GM18511 (cell line): Measurements from ENCODE around the gene SNCAIP.

ENCODE experiments used
- ATAC-seq: cut with Tn5 transposase; IDR thresholded peaks from one replicate; pipeline ENCODE4 v1.9.1; 2021; ENCODE audit warnings: mild to moderate bottlenecking, moderate library complexity; ENCODE audit not compliant: unreplicated experiment

Gene SNCAIP

DNA sequence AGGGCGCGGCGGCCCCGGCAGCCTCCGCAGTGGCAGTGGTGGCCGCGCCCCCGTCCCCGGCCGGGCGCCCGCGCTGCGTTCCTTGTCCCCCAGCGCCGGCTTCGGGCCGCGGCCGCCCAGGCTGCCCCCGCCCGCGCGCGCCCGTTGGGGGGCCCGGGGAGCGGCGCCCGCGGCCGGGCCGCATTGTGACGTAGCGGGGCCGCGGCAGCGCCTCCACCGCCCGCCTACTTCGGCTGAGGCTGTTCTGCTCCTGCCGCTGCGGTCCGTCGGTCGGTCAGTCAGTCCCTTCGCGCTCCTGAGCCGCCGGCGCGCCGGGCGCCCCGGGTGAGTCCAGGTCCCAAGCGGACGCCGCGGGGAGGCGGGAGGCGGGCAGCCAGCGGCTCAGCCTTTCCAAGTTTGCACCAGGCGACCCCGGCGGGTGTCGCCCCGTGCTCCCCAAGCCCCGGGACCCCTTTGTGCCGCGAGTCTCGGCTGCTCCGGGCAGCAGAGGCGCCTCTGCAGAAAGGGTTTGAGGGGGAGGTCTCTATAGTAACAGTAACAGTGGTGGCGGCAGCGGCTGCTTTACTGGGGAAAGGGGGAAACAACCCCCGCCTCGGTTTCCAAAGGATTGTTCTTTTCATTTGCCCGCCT, at the start of gene SNCAIP:
Gene SNCAIP (plus strand): TSS at position 277 of the 630 bp plus-strand sequence. CDS start 78,898 bp downstream, outside the sequence.
- ATAC-seq: peak; percentile 61

- ATAC-seq: no peak
Measured at GRCh38 chr5:122263352-122264030, 48.5 kb upstream of the SNCAIP start.

DNA sequence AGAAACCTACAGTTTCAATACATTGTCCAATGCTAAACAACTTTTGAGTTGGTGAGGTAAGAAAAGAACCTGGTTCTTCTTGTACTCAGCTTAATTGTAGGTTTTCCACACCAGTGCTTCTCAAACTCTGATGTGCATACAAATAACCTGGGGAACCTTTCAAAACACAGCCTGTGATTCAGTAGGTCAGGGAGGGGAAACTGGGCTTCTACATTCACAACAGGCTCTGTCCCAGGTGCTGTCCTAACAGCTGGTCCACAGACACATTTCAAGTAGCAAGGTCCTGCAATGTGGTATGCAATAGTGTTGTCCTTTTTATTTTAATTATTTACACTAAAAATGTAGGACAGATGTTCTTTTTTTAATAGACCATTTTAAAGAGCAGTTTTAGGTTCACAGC, 47.4 kb upstream of the SNCAIP start:
- no peak for ATAC-seq

DNA sequence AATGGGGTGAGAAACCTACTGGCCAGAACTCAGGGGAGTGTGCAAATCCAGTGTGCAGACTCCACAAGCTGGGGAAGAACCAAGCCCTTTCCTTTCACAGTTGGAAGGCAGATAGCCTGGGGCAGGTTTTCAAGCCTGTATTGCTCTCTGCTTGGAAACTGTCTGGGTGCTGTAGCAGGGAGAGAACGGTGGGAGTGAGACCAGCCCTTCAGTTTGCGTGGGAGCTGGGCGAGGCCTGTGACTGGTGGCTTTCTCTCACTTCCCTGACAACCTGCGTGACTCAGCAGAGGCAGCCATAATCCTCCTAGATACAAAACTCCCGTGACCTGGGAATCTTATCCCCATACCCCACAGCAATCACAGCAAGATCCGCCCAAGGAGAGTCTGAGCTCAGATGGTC, 44.9 kb upstream of the SNCAIP start:
- no peak for ATAC-seq

- no peak for ATAC-seq
Measured at GRCh38 chr5:122273696-122274095, 38.3 kb upstream of the SNCAIP start.

GRCh38 chr5:122283592-122283991, 28.4 kb upstream of the SNCAIP start:
- ATAC-seq: no peak

DNA sequence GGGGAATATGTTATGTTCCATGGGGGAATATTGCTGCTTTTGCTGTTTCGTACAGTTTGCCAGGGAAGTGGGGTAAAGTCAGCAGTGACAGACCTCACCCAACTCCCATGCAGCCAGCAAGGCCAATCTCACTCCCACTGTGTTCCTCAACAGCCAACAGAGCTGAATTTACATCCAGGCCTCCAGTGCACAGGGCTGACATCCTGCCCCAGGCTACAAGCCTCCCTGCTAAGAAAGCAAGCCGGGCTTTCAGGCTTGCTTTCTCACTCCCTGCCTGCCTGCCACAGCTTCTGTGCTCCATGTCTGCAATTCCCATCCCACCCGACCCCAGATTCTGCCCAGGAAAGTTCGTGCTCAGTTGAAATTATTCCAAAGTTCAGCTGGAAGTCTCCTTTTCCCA, 25.5 kb upstream of the SNCAIP start:
- ATAC-seq: no peak

DNA sequence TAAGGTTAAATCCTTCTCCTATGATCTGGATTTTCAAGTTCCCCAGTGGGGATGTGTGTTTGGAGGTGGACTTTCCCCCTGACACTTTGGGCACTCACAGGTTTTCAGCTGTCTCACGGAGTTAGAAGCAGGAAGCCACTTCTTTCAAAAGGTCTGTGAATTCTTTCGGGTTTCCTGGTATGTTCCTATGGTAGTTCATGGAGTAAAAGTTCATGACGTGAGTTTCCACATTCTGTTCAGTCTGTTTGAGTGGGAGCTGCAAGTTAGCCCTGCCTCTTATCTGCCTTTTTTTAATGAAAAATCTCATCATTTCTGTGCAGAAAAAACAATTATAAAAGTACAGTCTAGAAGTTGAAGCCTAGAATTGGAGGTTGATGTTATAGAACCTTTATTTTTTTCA, 24.9 kb upstream of the SNCAIP start:
- no peak for ATAC-seq

DNA sequence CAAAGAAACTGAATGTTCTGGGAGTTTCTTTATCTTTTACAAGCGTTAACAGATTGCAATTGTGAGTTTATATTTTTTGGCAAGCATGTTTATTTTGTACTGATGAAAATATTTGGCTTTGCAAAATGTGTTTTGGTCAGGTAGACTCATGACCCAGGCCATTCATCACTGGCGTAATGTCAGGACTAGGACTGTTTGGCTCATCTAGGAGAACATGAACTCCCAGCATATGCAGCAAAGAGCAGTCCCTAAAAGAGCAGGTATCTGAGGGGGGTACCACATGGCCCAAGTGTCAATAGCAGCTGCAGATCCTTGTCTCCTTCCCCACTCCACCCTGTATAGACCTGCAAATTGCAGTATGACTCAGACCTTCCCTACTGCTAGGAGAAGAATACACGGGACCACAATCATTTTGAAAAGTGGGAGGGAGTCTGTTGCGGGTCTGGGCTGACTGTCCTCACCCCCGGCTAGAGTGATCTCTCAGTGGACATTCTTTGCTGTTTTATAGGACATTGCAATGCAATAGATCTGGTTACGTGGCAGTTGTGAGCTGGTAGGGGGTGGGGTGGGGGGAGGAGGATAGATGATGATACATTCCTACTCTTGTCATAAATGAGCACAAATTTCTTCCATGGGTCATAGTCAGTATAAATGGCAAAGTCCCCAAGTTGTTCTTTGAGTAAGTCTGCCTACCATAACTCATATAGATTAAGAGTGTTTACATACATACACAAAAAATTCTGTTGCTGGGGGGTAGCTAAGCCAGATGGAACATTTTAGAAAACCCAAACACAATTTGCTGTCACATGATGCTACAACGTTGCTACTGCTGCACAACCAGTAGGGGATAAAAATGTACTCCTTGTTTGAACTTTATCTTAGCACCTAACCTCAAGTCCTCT, 20.8 kb upstream of the SNCAIP start:
- ATAC-seq: no peak

DNA sequence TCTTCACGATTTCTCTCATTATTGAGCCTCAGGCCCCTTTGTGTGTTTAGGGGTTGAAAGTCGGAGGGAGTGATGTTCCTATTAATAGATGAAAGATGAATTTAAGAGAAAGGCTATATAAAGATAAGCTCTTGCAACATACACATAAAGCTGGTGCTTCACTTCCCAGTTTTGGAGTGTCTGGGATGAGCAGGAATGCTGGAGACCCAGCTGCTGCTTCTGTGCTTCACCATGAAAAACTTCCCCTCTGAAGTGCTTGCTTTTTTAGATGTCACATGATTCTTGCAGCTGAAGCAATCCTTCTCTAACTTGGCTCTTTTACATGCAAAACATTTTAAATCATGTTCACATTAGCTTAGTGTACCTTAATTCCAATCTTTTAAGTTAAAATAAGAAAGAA, 19.7 kb upstream of the SNCAIP start:
- no peak for ATAC-seq

DNA sequence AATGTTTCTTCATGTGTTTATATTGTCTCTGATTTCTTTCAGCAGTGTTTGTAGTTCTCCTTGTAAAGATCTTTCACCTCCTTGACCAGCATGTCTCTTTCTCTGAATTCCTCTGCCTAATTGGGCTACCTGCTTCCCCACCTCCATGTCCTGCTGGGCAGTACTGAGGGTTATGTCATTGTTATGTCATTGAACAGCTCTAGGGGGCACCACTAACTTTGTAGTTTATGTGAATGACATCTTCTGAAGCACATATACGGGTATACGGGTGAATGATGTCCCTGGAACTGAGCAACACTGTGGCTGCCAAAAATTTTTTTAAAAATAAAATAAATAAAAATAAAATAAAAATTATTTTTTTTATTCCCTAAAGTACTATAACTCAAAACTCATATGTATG, 16.9 kb upstream of the SNCAIP start:
- peak; percentile 25 for ATAC-seq

DNA sequence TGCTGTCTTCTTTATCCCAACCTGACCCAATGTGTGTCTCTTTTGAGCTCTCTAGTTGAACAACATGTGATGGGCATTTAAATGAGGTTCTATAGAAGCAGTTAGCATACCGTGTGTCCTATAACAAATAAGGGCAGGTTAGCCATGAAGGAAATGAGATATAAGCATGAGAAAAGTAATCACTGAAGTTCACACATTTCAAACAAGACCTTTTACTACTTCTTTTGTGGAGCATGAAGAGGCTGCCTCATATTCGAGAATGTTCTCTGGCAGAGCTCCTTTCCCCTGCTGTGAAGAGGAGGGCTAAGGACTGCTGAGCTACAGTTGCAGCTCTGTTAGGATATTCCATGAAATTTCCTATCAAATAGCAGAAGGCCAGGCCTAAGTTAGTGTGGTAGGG, 15.2 kb upstream of the SNCAIP start:
- ATAC-seq: no peak

DNA sequence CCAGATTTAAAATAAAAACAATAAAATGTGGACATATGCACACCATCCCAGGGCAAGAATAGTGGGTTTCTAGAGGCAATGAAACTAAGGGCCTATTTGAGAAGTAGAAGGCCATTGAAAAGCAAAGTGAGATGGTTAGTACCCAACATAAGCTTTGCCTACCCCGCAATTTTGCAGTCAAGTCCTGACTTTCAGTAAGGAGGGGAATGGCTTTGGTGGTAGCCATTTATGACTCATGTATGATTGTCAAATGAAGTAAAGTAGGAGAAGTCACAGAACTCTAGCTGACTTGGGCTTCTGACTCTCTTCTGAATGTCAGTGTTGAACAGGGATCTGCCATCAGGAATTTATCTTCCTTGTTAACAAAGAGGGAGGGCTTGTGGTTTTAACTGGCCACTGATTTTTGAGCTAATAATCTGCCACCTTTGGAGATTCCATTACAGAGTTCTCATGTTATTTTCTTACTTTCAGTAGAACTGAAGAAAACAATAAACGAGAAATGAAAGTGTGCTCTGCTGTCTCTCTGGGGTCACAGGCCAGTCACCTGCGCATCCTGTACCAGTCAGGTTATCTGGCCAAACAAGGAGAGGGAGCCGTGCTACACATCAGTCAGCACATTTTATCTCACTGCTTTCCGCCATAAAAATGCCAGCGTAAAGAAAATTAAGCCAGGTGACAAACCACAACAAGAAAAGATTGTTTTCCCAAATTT, 14.3 kb upstream of the SNCAIP start:
- ATAC-seq: peak; percentile 94

GRCh38 chr5:122300374-122300773, 11.7 kb upstream of the SNCAIP start:
- ATAC-seq: no peak

- no peak for ATAC-seq
Measured at GRCh38 chr5:122301016-122301415, 11.0 kb upstream of the SNCAIP start.

- ATAC-seq: no peak
Measured at GRCh38 chr5:122304471-122305215, 7.4 kb upstream of the SNCAIP start.

- no peak for ATAC-seq
Measured at GRCh38 chr5:122306461-122306860, 5.6 kb upstream of the SNCAIP start.

GRCh38 chr5:122310889-122311288, 1.1 kb upstream of the SNCAIP start:
- no peak for ATAC-seq

DNA sequence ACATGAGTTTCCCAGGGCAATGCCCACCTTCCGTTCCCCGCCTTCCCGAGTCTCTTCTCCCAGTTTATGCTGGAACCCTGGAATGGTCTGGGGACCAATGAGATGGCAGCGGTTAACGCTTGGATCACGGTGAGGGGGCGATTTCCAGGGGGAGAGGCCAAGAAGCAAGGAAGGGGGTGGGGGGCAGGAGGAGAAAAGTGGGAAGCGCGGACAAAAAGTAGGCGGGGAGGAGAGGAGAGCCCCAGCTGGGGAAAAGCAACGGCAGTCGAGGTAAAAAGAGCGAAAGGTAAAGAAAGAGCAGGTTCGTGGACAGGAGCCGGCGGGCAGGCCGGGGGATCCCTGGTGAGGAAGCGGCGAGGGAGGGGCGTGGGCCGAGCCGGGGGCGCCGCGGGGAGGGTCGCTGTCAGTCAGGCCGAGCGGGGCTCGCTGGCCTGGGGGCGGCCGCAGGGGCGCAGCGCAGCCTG, 508 bp upstream of the SNCAIP start:
- ATAC-seq: no peak
